Tibial nerve (tissue), 4 donors: ENCODE data around the gene SLX4IP. TPM values are rescaled to one million over a fixed set of nuclear protein-coding genes. Genes with fewer than 3 reads are reported as not detected.

Source experiments
- DNase-seq, 2 donors: peaks; one replicate each; pipeline ENCODE4 v3.0.0-alpha.2; 2019; ENCODE audit warnings: low spot score in 2 of 2
- H3K27ac ChIP-seq, 4 donors: fragments of 200-600 bp; sonication (generic) in 3 of 4; one replicate each; pipeline ENCODE4 v1.5.1; 2017 to 2019; ENCODE audit warnings: mild to moderate bottlenecking in 1 of 4
- H3K27me3 ChIP-seq, 2 donors: fragments of 200-600 bp; sonication (generic) in 1 of 2; one replicate each; pipeline versions ENCODE4 v1.5.1 to v1.6.0; 2017 to 2019
- H3K36me3 ChIP-seq, 3 donors: fragments of 200-600 bp; sonication (generic); one replicate each; pipeline ENCODE4 v1.5.1; 2018 to 2019
- H3K4me1 ChIP-seq, 4 donors: fragments of 200-600 bp; sonication (generic) in 3 of 4; one replicate each; pipeline ENCODE4 v1.5.1; 2017 to 2019
- H3K4me3 ChIP-seq, 4 donors: fragments of 200-600 bp; sonication (generic) in 3 of 4; one replicate each; pipeline ENCODE4 v1.5.1; 2017 to 2019; ENCODE audit warnings: mild to moderate bottlenecking in 1 of 4, moderate library complexity in 1 of 4
- H3K9me3 ChIP-seq, 4 donors: fragments of 200-600 bp; sonication (generic) in 3 of 4; one replicate each; pipeline ENCODE4 v1.5.1; 2017 to 2019
- EP300 ChIP-seq, 2 donors: sonication (generic); formaldehyde crosslinking; IDR thresholded peaks; one replicate each; pipeline ENCODE4 v1.6.1; 2017; ENCODE audit warnings: antibody characterized with exemption in 2 of 2, mild to moderate bottlenecking in 1 of 2
- POLR2A ChIP-seq, 2 donors: fragments of 450-650 bp; IDR thresholded peaks; one replicate each; pipeline ENCODE4 v1.6.1; 2017; ENCODE audit warnings: antibody characterized with exemption in 2 of 2, mild to moderate bottlenecking in 2 of 2, moderate library complexity in 2 of 2
- WGBS, 2 donors: methylation state at CpG; one replicate each; pipeline ENCODE4 v1.1.5; 2018; 5-methylcytosine and 5-hydroxymethylcytosine counted together
- total RNA-seq, 4 donors: library from RNA; depleted of rRNA; stranded (reverse); fragments of >200 nt; gene quantifications; one replicate each; pipeline ENCODE4 v1.1.0, GENCODE V29; 2016
- TF ChIP-seq, protein P1 (sequence below), 5 experiments: fragments of 200-600 bp in 3 of 5; fragments of 450-650 bp in 2 of 5; sonication (generic) in 3 of 5; IDR thresholded peaks; one replicate each; pipeline ENCODE4 v1.5.1; 2016 to 2019; ENCODE audit warnings: antibody characterized with exemption in 5 of 5, mild to moderate bottlenecking in 3 of 5, moderate library complexity in 2 of 5

Gene SLX4IP
- total RNA-seq, 4 donors from 2014 or later, result 3.3 to 5.7 (median 3.5) TPM

DNA sequence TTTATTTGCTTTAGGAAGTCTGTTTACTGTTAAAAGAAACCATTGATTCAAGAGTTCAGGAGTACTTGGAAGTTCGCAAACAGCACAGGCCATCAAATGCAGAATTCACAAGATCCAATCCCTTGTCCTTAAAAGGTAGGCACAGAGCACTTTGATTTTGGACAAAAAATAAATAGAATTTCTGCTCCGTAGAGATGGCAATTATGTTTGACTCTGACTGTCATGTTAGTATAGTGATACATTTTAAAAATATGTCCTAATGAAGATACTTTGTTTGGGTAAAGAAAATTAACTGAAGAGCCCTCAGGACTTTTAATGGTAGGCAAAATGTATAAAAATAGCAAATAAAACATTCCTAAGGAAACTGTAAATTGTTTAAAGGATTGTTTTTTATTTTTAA lies 125.6 kb downstream of the SLX4IP start:
- Histone ChIP-seq H3K4me3 (no peak overlapping the region), H3K27ac (no peak overlapping the region), H3K27me3 (no peaks in the 10 kb centered on the region), H3K36me3 (peaks cover 0 to 10% (median 0%) of the 10 kb centered on the region in 3 donors), H3K4me1 (peaks cover 0 to 20% (median 0%) of the 10 kb centered on the region in 4 donors), H3K9me3 (peaks cover 0 to 3% (median 0%) of the 10 kb centered on the region in 4 donors)
- TF ChIP-seq EP300 (IDR thresholded peaks at IDR 0.05) (no peak), POLR2A (IDR thresholded peaks at IDR 0.05) (no peak)
- TF ChIP-seq, protein P1, sequence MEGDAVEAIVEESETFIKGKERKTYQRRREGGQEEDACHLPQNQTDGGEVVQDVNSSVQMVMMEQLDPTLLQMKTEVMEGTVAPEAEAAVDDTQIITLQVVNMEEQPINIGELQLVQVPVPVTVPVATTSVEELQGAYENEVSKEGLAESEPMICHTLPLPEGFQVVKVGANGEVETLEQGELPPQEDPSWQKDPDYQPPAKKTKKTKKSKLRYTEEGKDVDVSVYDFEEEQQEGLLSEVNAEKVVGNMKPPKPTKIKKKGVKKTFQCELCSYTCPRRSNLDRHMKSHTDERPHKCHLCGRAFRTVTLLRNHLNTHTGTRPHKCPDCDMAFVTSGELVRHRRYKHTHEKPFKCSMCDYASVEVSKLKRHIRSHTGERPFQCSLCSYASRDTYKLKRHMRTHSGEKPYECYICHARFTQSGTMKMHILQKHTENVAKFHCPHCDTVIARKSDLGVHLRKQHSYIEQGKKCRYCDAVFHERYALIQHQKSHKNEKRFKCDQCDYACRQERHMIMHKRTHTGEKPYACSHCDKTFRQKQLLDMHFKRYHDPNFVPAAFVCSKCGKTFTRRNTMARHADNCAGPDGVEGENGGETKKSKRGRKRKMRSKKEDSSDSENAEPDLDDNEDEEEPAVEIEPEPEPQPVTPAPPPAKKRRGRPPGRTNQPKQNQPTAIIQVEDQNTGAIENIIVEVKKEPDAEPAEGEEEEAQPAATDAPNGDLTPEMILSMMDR (IDR thresholded peaks at IDR 0.05), result no peak
- WGBS, 2 donors, result 84 to 90% methylated on average over 2 of the region's 2 CpGs
- DNase-seq, result no peak

DNA sequence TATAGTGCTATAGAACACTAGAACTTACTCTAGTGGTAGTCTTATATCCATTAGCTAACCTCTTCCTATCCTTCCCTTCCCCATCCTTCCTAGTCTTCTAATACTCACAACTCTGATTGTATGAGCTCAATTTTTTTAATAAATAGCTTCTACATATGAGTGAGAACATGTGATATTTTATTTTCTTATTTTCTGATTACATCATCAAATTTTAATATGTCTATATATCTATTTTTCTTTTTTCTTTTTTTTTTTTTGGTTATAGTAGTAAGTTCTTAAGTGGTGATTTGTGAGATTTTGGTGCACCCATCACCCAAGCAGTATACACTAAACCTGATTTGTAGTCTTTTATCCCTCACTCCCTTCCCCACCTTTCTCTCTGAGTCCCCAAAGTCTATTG lies 126.2 kb downstream of the SLX4IP start:
- H3K9me3 ChIP-seq, result peaks cover 0 to 3% (median 0%) of the 10 kb centered on the region in 4 donors
- H3K27ac ChIP-seq, result no peak overlapping the region
- peaks cover 0 to 10% (median 0%) of the 10 kb centered on the region in 3 donors for H3K36me3 ChIP-seq
- no peak overlapping the region for H3K4me3 ChIP-seq
- TF ChIP-seq POLR2A (IDR thresholded peaks at IDR 0.05) (no peak), EP300 (IDR thresholded peaks at IDR 0.05) (no peak)
- TF ChIP-seq, protein P1 (IDR thresholded peaks at IDR 0.05), result no peak
- no peaks in the 10 kb centered on the region for H3K27me3 ChIP-seq
- no peak for DNase-seq
- H3K4me1 ChIP-seq, result peaks cover 0 to 16% (median 0%) of the 10 kb centered on the region in 4 donors

DNA sequence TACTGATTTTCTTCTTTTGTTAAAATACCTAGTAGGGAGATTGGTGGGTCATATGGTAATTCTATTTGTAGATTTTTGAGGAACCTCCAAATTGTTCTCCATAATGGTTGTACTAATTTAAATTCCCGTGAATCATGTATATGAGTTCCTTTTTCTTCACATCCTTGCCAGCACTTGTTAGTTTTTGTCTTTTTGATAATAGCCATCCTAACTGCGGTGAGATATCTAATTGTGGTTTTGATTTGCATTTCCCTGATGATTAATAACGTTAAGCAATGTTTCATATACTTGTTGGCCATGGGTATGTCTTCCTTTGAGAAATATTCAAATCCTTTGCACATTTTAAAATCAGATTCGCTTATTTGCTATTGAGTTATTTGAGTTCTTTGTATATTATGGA lies 127.8 kb downstream of the SLX4IP start:
- no peak for TF ChIP-seq EP300 (IDR thresholded peaks at IDR 0.05)
- no peak for TF ChIP-seq POLR2A (IDR thresholded peaks at IDR 0.05)
- TF ChIP-seq, protein P1 (IDR thresholded peaks at IDR 0.05), result no peak
- Histone ChIP-seq H3K36me3 (peaks cover 0 to 18% (median 0%) of the 10 kb centered on the region in 3 donors), H3K4me3 (no peak overlapping the region), H3K4me1 (peaks cover 0 to 14% (median 0%) of the 10 kb centered on the region in 4 donors), H3K9me3 (peaks cover 0 to 3% (median 0%) of the 10 kb centered on the region in 4 donors), H3K27ac (no peak overlapping the region), H3K27me3 (no peaks in the 10 kb centered on the region)
- DNase-seq, result no peak
- 80 to 86% methylated on average over 4 of the region's 4 CpGs for WGBS, 2 donors

DNA sequence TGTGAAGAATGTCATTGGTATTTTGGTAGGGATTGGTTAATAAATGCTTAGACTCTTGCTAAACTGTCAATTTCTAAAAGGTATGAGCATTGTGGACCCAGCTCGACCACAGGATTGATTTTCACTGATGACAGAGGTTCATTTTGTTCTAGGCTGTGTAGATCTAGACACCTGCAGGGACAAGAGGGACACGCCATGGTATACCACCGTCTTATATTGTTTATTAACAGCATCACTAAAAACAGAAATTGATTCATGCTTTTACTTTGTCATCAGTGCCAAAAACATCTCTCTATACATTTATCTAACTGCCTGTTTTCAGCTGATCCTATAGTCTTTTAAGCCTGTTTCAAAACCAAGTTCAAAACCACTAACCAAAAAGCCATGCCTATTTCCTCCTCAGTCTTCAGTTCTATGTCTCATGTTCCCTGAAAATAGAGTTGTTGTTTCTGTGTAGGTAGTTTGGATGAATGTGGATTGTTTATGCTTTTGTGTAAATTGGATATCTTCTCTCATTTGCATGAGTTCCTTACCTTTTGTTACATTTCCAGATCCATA lies 128.9 kb downstream of the SLX4IP start:
- Histone ChIP-seq H3K27ac (no peak overlapping the region), H3K4me3 (no peak overlapping the region), H3K27me3 (no peaks in the 10 kb centered on the region), H3K9me3 (peaks cover 0 to 3% (median 0%) of the 10 kb centered on the region in 4 donors), H3K36me3 (peaks cover 0 to 18% (median 0%) of the 10 kb centered on the region in 3 donors), H3K4me1 (peaks cover 0 to 9% (median 0%) of the 10 kb centered on the region in 4 donors)
- no peak for DNase-seq
- TF ChIP-seq, protein P1 (IDR thresholded peaks at IDR 0.05), result no peak
- TF ChIP-seq EP300 (IDR thresholded peaks at IDR 0.05) (no peak), POLR2A (IDR thresholded peaks at IDR 0.05) (no peak)
- WGBS, 2 donors, result 91 to 93% methylated on average over 3 of the region's 3 CpGs

DNA sequence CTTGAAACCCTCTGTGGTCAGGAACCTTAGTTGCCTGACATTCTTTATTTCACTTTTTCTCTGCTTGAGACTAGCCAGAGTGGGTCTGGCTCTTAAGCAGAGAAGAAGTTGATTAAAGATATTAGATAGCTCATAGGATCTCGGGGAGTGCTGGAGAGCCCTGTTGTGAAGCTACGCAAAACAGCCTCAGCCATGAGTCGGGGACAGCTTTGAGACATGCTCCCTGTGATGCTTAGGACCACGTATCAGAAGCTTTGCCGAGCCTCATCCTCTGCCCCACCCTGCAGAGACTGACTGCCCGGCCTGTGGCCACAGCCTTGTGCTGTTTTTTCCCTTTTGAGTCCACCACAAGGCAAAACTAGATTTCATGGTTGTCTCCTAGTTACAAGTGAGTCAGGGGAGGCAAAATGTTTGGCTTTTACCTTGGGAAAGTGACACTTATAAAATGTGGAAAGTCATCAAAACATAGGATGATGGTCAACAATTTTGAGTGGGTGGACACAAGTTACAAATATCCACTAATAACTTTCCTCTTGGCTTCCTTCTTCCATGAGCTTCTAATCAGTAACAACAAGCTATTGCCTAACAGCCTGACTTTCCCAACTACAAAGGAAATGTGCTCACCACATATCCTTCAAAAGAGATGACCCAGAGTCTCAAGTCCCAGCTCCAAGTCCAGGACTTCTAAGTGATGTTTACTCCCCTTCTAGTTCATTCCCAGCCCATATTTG lies 130.3 kb downstream of the SLX4IP start:
- peak in 1 of 2 donors; percentile 71 for TF ChIP-seq EP300 (IDR thresholded peaks at IDR 0.05)
- TF ChIP-seq, protein P1 (IDR thresholded peaks at IDR 0.05), result no peak
- peaks cover 0 to 18% (median 0%) of the 10 kb centered on the region in 3 donors for H3K36me3 ChIP-seq
- 73 to 77% methylated on average over 6 of the region's 6 CpGs for WGBS, 2 donors
- peak in 1 of 2 donors; percentile 64 for DNase-seq
- peaks cover 0 to 9% (median 0%) of the 10 kb centered on the region in 4 donors for H3K4me1 ChIP-seq
- H3K4me3 ChIP-seq, result no peak overlapping the region
- peaks cover 0 to 3% (median 0%) of the 10 kb centered on the region in 4 donors for H3K9me3 ChIP-seq
- H3K27me3 ChIP-seq, result no peaks in the 10 kb centered on the region
- peak overlapping the region in 3 of 4 donors; percentile 47 to 73 (median 67) for H3K27ac ChIP-seq
